ENCODE data around the gene SMARCD3.

GRCh38 chr7:151197932-151198331, 50.6 kb downstream of the SMARCD3 start:
- TF ChIP-seq CTCF (IDR thresholded peaks at IDR 0.05) (no peak), EP300 (IDR thresholded peaks at IDR 0.05) (no peak), POLR2A (IDR thresholded peaks at IDR 0.05) (no peak)
